Body of pancreas (tissue), 4 donors: Measurements from ENCODE around the gene FA2H. TPM values are rescaled to one million over a fixed set of nuclear protein-coding genes. Genes with fewer than 3 reads are reported as not detected.
"Not testable (repeated sequence)": the region's sequence is repeated elsewhere in the genome, so short reads cannot be mapped to it uniquely, and the experiment has no call there.

Experiments used
- ATAC-seq: fragments of 150-250 bp; one replicate; pipeline ENCODE4 v1.9.1; 2016
- DNase-seq, 4 donors: peaks; one replicate each; pipeline ENCODE4 v3.0.0-alpha.2; 2019
- H3K27ac ChIP-seq, 4 donors: fragments of 200-600 bp; sonication (generic); 1 replicate in 3 of 4; 2 replicates in 1 of 4; pipeline versions ENCODE4 v1.5.1 to v1.6.1; 2016 to 2019; ENCODE audit warnings: mild to moderate bottlenecking in 1 of 4, mixed read lengths in 1 of 4, moderate library complexity in 1 of 4
- H3K27me3 ChIP-seq, 2 donors: fragments of 200-600 bp; sonication (generic); one replicate each; pipeline ENCODE4 v1.6.0; 2016; ENCODE audit warnings: mild to moderate bottlenecking in 1 of 2
- H3K36me3 ChIP-seq, 2 donors: fragments of 200-600 bp; sonication (generic); replicated peaks in 1 of 2; 2 replicates each; pipeline ENCODE4 v1.5.1; 2016; ENCODE audit warnings: low read depth in 2 of 2; ENCODE audit not compliant: insufficient read depth in 1 of 2
- H3K4me1 ChIP-seq: fragments of 200-600 bp; sonication (generic); one replicate; pipeline ENCODE4 v1.6.0; 2016
- H3K4me3 ChIP-seq, 2 donors: fragments of 200-600 bp; sonication (generic); 1 replicate in 1 of 2; 2 replicates in 1 of 2; pipeline ENCODE4 v1.5.1; 2016 to 2019
- H3K9me3 ChIP-seq, 3 donors: fragments of 200-600 bp; sonication (generic); 1 replicate in 2 of 3; 2 replicates in 1 of 3; pipeline ENCODE4 v1.5.1; 2016
- CTCF ChIP-seq, 7 experiments: fragments of 450-650 bp in 4 of 7; fragments of 200-600 bp in 3 of 7; sonication (generic) in 3 of 7; IDR thresholded peaks; one replicate each; pipeline ENCODE4 v1.5.1; 2016 to 2019; ENCODE audit warnings: antibody characterized with exemption in 7 of 7
- POLR2A ChIP-seq, 3 donors: fragments of 450-650 bp; IDR thresholded peaks; one replicate each; pipeline ENCODE4 v1.6.1; 2016; ENCODE audit warnings: antibody characterized with exemption in 3 of 3, mild to moderate bottlenecking in 2 of 3
- WGBS, 2 donors: methylation state at CpG; one replicate each; pipeline ENCODE4 v1.1.5; 2017; 5-methylcytosine and 5-hydroxymethylcytosine counted together
- intact Hi-C: fragments of 100-400 bp; cut with DNase I; formaldehyde crosslinking; loops from one replicate; pipeline ENCODE4 v1.15.1; 2023
- total RNA-seq, 2 donors: library from RNA; depleted of rRNA; stranded (reverse); fragments of >200 nt; gene quantifications; one replicate each; pipeline ENCODE4 v1.1.0, GENCODE V29; 2016

The FA2H gene
- total RNA-seq, 2 donors from 2014 or later: 3.3 to 5.4 TPM

- H3K4me3 ChIP-seq: no peak overlapping the region
- 58 to 64% methylated on average over 2 of the region's 2 CpGs for WGBS, 2 donors
- intact Hi-C loops: no loop called here
- TF ChIP-seq POLR2A (IDR thresholded peaks at IDR 0.05) (no peak), CTCF (IDR thresholded peaks at IDR 0.05) (no peak)
- no peaks in the 10 kb centered on the region for H3K4me1 ChIP-seq
- H3K27ac ChIP-seq: no peak overlapping the region
- H3K9me3 ChIP-seq: no peaks in the 10 kb centered on the region
- ATAC-seq (no peak), DNase-seq (no peak)
- no peaks in the 10 kb centered on the region for H3K27me3 ChIP-seq
- no peaks in the 10 kb centered on the region for H3K36me3 ChIP-seq
Measured at GRCh38 chr16:74793571-74793970, 19.0 kb upstream of the FA2H start.

- no peak overlapping the region for H3K27ac ChIP-seq
- H3K36me3 ChIP-seq: no peaks in the 10 kb centered on the region
- ATAC-seq: no peak
- H3K4me1 ChIP-seq: no peaks in the 10 kb centered on the region
- H3K9me3 ChIP-seq: no peaks in the 10 kb centered on the region
- TF ChIP-seq POLR2A (IDR thresholded peaks at IDR 0.05) (no peak), CTCF (IDR thresholded peaks at IDR 0.05) (no peak)
- no peaks in the 10 kb centered on the region for H3K27me3 ChIP-seq
- intact Hi-C loops: no loop called here
- WGBS, 2 donors: 95% methylated on average over 1 of the region's 1 CpG
- no peak overlapping the region for H3K4me3 ChIP-seq
- no peak for DNase-seq
Measured at GRCh38 chr16:74792225-74792624, 17.6 kb upstream of the FA2H start.

GRCh38 chr16:74791749-74792148 is 17.1 kb upstream of the FA2H start:
- H3K36me3 ChIP-seq, DNase-seq, ATAC-seq, H3K4me3 ChIP-seq, H3K4me1 ChIP-seq, H3K27me3 ChIP-seq, intact Hi-C loops, H3K9me3 ChIP-seq, H3K27ac ChIP-seq: not testable (repeated sequence)
- WGBS, 2 donors: 86 to 89% methylated on average over 2 of the region's 2 CpGs

- Histone ChIP-seq H3K9me3 (no peaks in the 10 kb centered on the region), H3K4me1 (no peaks in the 10 kb centered on the region), H3K27me3 (no peaks in the 10 kb centered on the region), H3K4me3 (no peak overlapping the region), H3K36me3 (no peaks in the 10 kb centered on the region), H3K27ac (no peak overlapping the region)
- 62 to 68% methylated on average over 7 of the region's 7 CpGs for WGBS, 2 donors
- no peak for ATAC-seq
- TF ChIP-seq CTCF (IDR thresholded peaks at IDR 0.05) (no peak), POLR2A (IDR thresholded peaks at IDR 0.05) (no peak)
- intact Hi-C loops: no loop called here
- DNase-seq: no peak
Measured at GRCh38 chr16:74788108-74788507, 13.5 kb upstream of the FA2H start.

- DNase-seq (no peak), ATAC-seq (no peak)
- H3K36me3 ChIP-seq: no peaks in the 10 kb centered on the region
- no peak overlapping the region for H3K4me3 ChIP-seq
- no peaks in the 10 kb centered on the region for H3K27me3 ChIP-seq
- H3K9me3 ChIP-seq: no peaks in the 10 kb centered on the region
- no peak for TF ChIP-seq POLR2A (IDR thresholded peaks at IDR 0.05)
- no peak for TF ChIP-seq CTCF (IDR thresholded peaks at IDR 0.05)
- intact Hi-C loops: no loop called here
- H3K4me1 ChIP-seq: no peaks in the 10 kb centered on the region
- no peak overlapping the region for H3K27ac ChIP-seq
- WGBS, 2 donors: 73 to 78% methylated on average over 4 of the region's 4 CpGs
Measured at GRCh38 chr16:74785031-74785430, 10.4 kb upstream of the FA2H start.
